DOHH2 (cell line): ENCODE measurements around the gene BACE2.

ENCODE experiments used
- CTCF ChIP-seq: fragments of 200-600 bp; sonication (generic); IDR thresholded peaks from one replicate; pipeline ENCODE4 v1.5.1; 2014; ENCODE audit warnings: antibody characterized with exemption, mild to moderate bottlenecking, low read depth, low read length; ENCODE audit not compliant: poor library complexity, severe bottlenecking
- EZH2phosphoT487 ChIP-seq: fragments of 200-600 bp; sonication (generic); IDR thresholded peaks from 2 replicates; pipeline ENCODE4 v1.6.1; 2017; ENCODE audit warnings: borderline replicate concordance, mild to moderate bottlenecking, antibody characterized with exemption, low read length, moderate library complexity, mixed read lengths

- TF ChIP-seq EZH2phosphoT487 (no peak), CTCF (no peak)
Observed at GRCh38 chr21:41142051-41142795, 25.7 kb upstream of the BACE2 start.
